Epidermal melanocyte (primary cell): Measurements from ENCODE around the gene MYBL2.
"Not testable (repeated sequence)": the region's sequence is repeated elsewhere in the genome, so short reads cannot be mapped to it uniquely, and the experiment has no call there.

Source experiments
- DNase-seq: peaks from one replicate; pipeline ENCODE4 v3.0.0; 2011; ENCODE audit warnings: low spot score; ENCODE audit not compliant: insufficient read length

Gene MYBL2

DNA sequence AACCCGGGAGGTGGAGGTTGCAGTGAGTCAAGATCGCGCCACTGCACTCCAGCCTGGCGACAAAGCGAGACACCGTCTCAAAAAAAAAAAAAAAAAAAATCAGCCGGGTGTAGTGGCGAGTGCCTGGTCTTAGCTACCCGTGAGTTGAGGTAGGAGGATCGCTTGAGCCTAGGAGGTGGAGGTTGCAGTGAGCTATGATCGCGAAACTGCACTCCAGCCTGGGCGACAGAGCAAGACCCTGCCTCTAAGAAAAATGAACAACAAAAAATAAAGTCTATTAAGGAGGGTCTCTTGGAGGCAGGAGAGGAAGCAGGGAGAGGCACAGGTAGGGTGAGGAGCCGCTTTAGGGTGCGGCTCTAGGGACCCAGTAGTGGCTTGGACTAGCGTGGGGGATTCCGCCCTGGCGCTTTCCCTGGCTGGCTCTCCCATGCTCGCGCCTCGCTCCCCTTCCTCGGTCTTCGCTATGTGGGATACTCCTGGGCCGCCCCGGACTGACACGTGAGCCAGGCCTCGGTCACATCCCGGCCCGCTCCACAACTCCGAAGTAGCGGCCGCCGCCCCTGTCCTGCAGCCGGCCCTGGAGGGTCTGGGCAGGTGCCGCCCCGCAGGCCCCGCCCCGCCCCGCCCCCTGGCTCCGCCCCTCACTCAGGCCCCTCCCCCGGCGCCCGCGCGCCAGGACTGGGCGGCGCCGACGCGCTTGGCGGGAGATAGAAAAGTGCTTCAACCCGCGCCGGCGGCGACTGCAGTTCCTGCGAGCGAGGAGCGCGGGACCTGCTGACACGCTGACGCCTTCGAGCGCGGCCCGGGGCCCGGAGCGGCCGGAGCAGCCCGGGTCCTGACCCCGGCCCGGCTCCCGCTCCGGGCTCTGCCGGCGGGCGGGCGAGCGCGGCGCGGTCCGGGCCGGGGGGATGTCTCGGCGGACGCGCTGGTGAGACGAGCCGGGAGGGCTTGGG is at the start of gene MYBL2:
MYBL2 (plus strand) TSS at position 739 of the 953 bp plus-strand sequence; CDS start at position 909, 170 bp downstream.
- DNase-seq: peak; percentile 28

- DNase-seq: no peak
Measured at GRCh38 chr20:43631598-43631997, 35.3 kb upstream of the MYBL2 start.

- no peak for DNase-seq
Measured at GRCh38 chr20:43636429-43636828, 30.5 kb upstream of the MYBL2 start.

- DNase-seq: no peak
Measured at GRCh38 chr20:43642548-43642947, 24.4 kb upstream of the MYBL2 start.

DNA sequence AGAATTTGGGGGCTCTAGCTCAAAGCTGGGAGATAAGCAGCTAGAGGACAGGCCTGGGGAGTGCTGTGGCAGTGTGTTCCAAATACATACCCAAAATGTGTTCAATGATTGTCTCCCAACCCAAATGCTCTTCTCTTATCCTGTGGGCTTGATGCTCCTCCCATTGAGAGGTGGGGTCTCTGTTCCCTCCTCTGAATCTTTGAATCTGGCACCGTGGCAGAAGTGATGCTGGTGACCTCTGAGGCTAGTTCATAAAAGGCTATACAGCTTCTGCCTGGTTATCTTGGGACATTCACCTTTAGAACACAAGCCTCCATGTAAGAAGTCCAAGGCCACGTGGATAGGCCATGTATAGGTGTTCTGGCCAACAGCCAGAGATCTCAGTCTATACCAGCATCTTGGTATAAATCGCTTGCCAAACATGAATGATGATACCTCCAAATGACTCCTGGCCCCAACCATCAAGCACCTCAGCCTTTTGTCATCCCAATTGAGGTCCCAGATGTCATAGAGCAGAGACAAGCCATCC is 15.9 kb upstream of the MYBL2 start:
- DNase-seq: no peak

DNA sequence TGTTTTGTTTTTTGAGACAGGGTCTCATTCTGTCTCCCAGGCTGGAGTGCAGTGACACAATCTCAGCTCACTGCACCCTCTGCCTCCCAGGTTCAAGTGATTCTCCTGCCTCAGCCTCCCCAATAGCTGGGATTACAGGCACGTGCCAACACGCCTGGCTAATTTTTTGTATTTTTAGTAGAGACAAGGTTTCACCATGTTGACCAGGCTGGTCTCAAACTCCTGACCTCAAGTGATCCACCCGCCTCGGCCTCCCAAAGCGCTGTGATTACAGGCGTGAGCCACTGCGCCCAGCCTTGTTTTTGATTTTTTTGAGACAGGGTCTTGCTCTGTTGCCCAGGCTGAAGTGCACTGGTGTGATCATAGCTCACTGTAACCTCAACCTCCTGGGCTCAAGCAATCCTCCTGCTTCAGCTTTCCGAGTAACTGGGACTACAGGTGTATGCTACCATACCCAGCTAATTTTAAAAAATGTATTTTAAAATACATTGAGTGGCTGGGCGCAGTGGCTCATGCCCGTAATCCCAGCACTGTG is 15.2 kb upstream of the MYBL2 start:
- not testable (repeated sequence) for DNase-seq

DNA sequence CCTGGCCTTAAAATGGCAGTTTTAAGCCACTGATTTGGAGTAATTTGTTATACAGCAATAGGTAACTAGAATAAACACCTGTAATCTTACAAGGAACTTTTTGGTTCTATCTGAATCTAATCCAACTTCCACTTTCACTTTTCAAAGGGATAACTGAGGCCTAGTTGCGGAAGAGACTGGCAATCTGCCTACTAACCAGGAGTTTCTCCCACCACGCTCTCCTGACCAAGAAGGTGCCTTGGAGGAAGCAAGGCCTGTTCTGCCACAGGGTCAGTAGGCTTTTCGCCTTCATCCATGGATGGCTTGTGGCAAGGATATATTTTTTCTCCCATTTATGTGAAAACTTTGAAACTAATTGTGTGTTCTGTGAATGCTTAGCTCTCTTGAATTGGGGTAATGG is 12.9 kb upstream of the MYBL2 start:
- no peak for DNase-seq

DNA sequence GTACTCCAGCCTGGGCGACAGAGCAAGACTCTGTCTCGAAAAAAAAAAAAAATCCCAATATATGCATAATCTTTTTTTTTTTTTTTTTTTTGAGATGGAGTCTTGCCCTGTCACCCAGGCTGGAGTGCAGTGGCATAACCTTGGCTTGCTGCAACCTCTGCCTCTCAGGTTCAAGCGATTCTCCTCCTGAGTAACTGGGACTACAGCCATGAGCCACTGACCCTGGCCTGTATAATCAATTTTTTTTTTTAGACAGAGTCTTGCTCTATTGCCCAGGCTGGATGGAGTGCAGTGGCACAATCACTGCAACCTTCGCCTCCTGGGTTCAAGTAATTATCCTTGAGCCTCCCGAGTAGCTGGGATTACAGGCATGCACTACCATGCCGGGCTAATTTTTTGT is 11.7 kb upstream of the MYBL2 start:
- not testable (repeated sequence) for DNase-seq

- no peak for DNase-seq
Measured at GRCh38 chr20:43655937-43656336, 11.0 kb upstream of the MYBL2 start.

- DNase-seq: no peak
Measured at GRCh38 chr20:43658069-43658722, 8.7 kb upstream of the MYBL2 start.

GRCh38 chr20:43658723-43659419 is 8.0 kb upstream of the MYBL2 start:
- DNase-seq: no peak

GRCh38 chr20:43662943-43663655 is 3.8 kb upstream of the MYBL2 start:
- DNase-seq: no peak

DNA sequence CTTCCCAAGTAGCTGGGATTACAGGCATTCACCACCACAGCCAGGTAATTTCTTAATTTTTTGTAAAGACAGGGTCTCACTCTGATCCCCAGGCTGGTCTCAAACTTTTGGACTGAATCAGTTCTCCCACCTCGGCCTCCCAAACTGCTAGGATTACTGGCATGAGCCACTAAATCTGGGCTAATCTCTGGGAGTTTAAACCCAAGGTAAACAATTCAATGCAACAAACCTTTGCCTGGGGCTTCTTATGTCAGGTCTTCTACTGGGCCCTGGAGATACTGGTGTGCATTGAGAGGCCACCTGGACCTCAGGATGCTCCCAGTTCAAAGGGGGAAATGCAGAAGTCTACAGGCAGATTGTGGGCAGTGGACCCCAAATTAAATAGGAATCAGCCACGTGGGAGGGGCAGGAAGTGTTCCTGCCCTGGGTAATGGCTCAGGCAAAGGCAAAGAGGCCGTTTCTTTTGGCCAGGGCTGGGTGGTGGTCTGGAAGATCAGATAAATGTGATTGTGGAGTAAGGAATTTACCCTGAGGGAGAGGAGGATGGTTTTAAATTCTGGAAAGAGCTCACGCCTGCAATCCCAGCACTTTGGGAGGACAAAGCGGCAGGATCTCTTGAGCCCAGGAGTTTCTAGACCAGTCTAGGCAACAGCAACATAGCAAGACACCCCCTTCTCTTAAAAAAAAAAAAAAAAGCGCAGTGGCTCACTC is 1.3 kb upstream of the MYBL2 start:
- no peak for DNase-seq

GRCh38 chr20:43667341-43668132 is 623 bp downstream of the MYBL2 start:
- DNase-seq: no peak

- DNase-seq: no peak
Measured at GRCh38 chr20:43669332-43669731, 2.4 kb downstream of the MYBL2 start.

DNA sequence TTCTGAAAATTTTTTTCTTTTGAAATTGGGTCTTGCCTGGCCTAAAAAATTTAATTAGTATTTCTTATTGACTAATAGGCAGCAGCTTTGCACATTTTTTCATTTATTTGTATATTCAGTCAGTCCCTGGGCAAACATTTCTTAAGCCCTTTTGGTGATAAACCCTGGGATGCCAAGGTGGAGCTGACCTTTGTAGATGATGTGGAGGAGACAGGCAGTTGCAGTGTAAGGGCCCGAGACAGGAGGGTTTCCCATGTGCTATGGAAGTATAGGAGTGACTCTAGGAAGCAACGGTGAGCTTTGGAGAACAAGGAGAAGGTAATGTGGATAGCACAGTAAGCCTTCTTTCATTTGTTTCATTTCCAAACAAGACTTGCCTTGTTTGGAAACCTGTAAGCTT is 3.5 kb downstream of the MYBL2 start:
- no peak for DNase-seq

DNA sequence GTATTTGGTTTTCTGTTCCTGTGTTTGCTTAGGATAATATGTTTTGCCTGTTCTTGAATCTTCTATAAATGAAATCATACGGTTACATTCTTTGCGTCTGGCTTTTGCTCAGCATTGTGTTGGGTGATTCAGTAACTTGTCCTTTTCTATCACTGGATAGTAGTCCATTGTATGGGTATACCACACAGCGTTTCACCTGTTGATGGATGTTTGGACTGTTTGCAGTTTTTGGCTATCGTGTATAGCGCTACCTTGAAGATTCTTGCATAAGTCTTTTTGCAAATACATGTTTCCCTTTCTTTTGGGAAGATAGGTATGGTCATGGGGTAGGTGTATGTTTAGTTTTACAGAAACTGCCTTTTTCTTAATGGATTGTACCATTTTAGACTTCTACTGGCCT is 9.5 kb downstream of the MYBL2 start:
- DNase-seq: no peak

GRCh38 chr20:43680981-43681380 is 14.1 kb downstream of the MYBL2 start:
- DNase-seq: no peak

DNA sequence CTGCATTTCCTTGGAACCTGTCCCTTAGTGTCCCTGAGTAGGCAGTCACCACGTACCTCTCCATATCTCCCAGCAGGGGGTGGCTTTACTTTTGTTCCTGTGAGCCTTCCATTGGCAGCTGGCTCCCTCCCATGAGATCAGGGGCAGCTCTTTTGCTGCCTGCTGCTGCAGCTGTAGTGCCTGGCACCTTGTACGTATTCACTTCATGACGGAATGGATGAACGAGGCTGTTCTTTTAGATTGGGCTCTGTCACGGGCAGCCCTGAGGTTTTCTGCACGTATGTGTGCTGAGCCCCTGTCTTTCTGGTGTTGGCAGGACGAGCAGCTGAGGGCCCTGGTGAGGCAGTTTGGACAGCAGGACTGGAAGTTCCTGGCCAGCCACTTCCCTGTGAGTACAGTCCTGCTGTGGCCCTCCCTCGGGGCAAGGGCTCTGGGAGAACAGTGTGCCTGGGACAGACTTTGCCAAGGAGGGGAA is 14.6 kb downstream of the MYBL2 start:
- no peak for DNase-seq
